Gastrocnemius medialis (tissue), 4 donors: Measurements from ENCODE around the gene SORBS2. TPM values are rescaled to one million over a fixed set of nuclear protein-coding genes. Genes with fewer than 3 reads are reported as not detected.

Source experiments
- ATAC-seq, 2 donors: fragments of 150-250 bp; one replicate each; pipeline ENCODE4 v1.9.1; 2016
- DNase-seq, 2 donors: peaks; one replicate each; pipeline ENCODE4 v3.0.0-alpha.2; 2019
- H3K27ac ChIP-seq, 4 donors: fragments of 200-600 bp; sonication (generic); 1 replicate in 1 of 4; 2 replicates in 3 of 4; pipeline ENCODE4 v1.5.1; 2016 to 2018; ENCODE audit warnings: mild to moderate bottlenecking in 2 of 4, moderate library complexity in 1 of 4
- H3K27me3 ChIP-seq, 3 donors: fragments of 200-600 bp; sonication (generic) in 2 of 3; 1 replicate in 1 of 3; 2 replicates in 2 of 3; pipeline versions ENCODE4 v1.5.1 to v1.6.0; 2016 to 2019; ENCODE audit warnings: mild to moderate bottlenecking in 1 of 3, moderate library complexity in 1 of 3
- H3K36me3 ChIP-seq, 2 donors: fragments of 200-600 bp; sonication (generic) in 1 of 2; one replicate each; pipeline ENCODE4 v1.5.1; 2017 to 2018
- H3K4me1 ChIP-seq, 2 donors: fragments of 200-600 bp; sonication (generic) in 1 of 2; one replicate each; pipeline ENCODE4 v1.5.1; 2016 to 2017; ENCODE audit warnings: mild to moderate bottlenecking in 2 of 2
- H3K4me3 ChIP-seq, 4 donors: fragments of 200-600 bp; sonication (generic) in 3 of 4; 1 replicate in 1 of 4; 2 replicates in 3 of 4; pipeline ENCODE4 v1.5.1; 2016 to 2019; ENCODE audit warnings: mild to moderate bottlenecking in 2 of 4
- H3K9me3 ChIP-seq, 3 donors: fragments of 200-600 bp; sonication (generic) in 2 of 3; 1 replicate in 1 of 3; 2 replicates in 2 of 3; pipeline ENCODE4 v1.5.1; 2016 to 2019
- POLR2A ChIP-seq, 2 donors: fragments of 450-650 bp; IDR thresholded peaks; one replicate each; pipeline ENCODE4 v1.6.1; 2017; ENCODE audit warnings: antibody characterized with exemption in 2 of 2, mild to moderate bottlenecking in 2 of 2, moderate library complexity in 2 of 2
- in situ Hi-C, 4 donors: fragments of 200-750 bp; cut with MboI; loops; one replicate each; pipeline versions ENCODE4 v1.15.0 to v1.8.0; 2017; ENCODE audit warnings: low sequenced_read_pairs in 4 of 4
- intact Hi-C: fragments of 100-400 bp; cut with DNase I; formaldehyde crosslinking; loops from one replicate; pipeline ENCODE4 v1.15.1; 2023; ENCODE audit warnings: low total_unique reads
- total RNA-seq, 4 donors: library from RNA; depleted of rRNA; stranded (reverse); fragments of >200 nt; gene quantifications; one replicate each; pipeline versions ENCODE4 v1.1.0 to v1.2.3, GENCODE V29; 2016
- TF ChIP-seq, protein P1 (sequence below), 5 experiments: fragments of 450-650 bp in 3 of 5; fragments of 200-600 bp in 2 of 5; sonication (generic) in 2 of 5; IDR thresholded peaks in 4 of 5; conservative IDR thresholded peaks in 1 of 5; 1 replicate in 4 of 5; 2 replicates in 1 of 5; pipeline ENCODE4 v1.5.1; 2016 to 2019; ENCODE audit warnings: antibody characterized with exemption in 5 of 5, mild to moderate bottlenecking in 3 of 5, moderate library complexity in 3 of 5

SORBS2 gene
- total RNA-seq, 4 donors from 2014 or later = 15.3 to 64.5 (median 17.4) TPM

DNA sequence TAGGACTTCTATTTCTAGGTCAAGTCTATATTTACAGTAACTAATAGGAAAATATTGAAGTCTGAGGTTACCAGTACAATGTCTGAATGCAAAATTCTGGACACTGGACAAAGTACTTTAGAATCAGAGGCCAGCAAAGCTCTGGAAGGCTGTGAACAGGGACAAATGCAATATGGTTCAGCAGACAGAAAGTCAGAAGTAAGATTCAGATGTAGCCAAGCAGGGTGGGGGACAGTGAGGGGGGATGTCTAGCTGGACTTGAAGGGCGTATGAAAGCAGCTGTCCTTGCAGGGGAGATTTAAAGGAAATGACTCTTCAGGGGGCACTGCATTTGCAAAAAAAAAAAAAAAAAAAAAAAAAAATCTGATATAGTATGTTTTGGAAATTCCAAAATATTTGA, 2.9 kb downstream of the SORBS2 start:
- Histone ChIP-seq H3K9me3 (no peaks in the 10 kb centered on the region), H3K27me3 (peaks cover 0 to 4% (median 0%) of the 10 kb centered on the region in 3 donors), H3K4me1 (no peaks in the 10 kb centered on the region), H3K4me3 (no peak overlapping the region), H3K36me3 (no peaks in the 10 kb centered on the region), H3K27ac (no peak overlapping the region)
- DNase-seq (no peak), ATAC-seq (no peak)
- in situ Hi-C loops = no loop called here
- intact Hi-C loops = no loop called here
- no peak for TF ChIP-seq POLR2A (IDR thresholded peaks at IDR 0.05)
- TF ChIP-seq, protein P1, sequence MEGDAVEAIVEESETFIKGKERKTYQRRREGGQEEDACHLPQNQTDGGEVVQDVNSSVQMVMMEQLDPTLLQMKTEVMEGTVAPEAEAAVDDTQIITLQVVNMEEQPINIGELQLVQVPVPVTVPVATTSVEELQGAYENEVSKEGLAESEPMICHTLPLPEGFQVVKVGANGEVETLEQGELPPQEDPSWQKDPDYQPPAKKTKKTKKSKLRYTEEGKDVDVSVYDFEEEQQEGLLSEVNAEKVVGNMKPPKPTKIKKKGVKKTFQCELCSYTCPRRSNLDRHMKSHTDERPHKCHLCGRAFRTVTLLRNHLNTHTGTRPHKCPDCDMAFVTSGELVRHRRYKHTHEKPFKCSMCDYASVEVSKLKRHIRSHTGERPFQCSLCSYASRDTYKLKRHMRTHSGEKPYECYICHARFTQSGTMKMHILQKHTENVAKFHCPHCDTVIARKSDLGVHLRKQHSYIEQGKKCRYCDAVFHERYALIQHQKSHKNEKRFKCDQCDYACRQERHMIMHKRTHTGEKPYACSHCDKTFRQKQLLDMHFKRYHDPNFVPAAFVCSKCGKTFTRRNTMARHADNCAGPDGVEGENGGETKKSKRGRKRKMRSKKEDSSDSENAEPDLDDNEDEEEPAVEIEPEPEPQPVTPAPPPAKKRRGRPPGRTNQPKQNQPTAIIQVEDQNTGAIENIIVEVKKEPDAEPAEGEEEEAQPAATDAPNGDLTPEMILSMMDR (IDR thresholded peaks at IDR 0.05 in 4 of 5, conservative IDR thresholded peaks at IDR 0.05 in 1 of 5) = no peak

DNA sequence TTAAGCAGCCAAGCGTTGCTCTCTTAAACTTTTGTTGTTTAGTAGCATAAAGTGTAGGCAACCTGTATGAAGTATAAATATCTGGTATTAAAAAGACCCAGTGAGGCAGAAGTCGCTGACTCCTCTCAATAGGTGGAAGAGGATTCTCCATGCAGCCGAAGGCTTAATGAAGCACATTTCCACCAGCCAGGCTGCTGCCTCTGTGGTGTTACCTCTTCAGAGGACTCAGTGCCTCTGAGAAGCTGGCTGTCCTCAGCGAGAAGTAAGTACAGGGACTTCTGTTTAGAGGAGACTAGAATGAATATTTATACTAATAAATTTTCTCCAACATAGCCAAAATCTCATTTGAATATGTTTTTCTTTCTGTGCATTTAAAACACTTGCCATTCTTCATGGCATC, 6.0 kb downstream of the SORBS2 start:
- Histone ChIP-seq H3K4me3 (no peak overlapping the region), H3K27me3 (no peaks in the 10 kb centered on the region), H3K27ac (no peak overlapping the region), H3K36me3 (no peaks in the 10 kb centered on the region), H3K4me1 (no peaks in the 10 kb centered on the region), H3K9me3 (no peaks in the 10 kb centered on the region)
- intact Hi-C loops (no loop called here), in situ Hi-C loops (no loop called here)
- no peak for ATAC-seq
- TF ChIP-seq, protein P1 (IDR thresholded peaks at IDR 0.05 in 4 of 5, conservative IDR thresholded peaks at IDR 0.05 in 1 of 5) = no peak
- no peak for TF ChIP-seq POLR2A (IDR thresholded peaks at IDR 0.05)
- DNase-seq = no peak

- no peak for DNase-seq
- intact Hi-C loops (no loop called here), in situ Hi-C loops (no loop called here)
- Histone ChIP-seq H3K27me3 (no peaks in the 10 kb centered on the region), H3K36me3 (no peaks in the 10 kb centered on the region), H3K4me3 (no peak overlapping the region), H3K4me1 (no peaks in the 10 kb centered on the region), H3K9me3 (no peaks in the 10 kb centered on the region), H3K27ac (no peak overlapping the region)
- TF ChIP-seq, protein P1 (IDR thresholded peaks at IDR 0.05 in 4 of 5, conservative IDR thresholded peaks at IDR 0.05 in 1 of 5) = no peak
- TF ChIP-seq POLR2A (IDR thresholded peaks at IDR 0.05) = no peak
- no peak for ATAC-seq
These were observed 6.7 kb downstream of the SORBS2 start for GRCh38 chr4:185805262-185805802.

DNA sequence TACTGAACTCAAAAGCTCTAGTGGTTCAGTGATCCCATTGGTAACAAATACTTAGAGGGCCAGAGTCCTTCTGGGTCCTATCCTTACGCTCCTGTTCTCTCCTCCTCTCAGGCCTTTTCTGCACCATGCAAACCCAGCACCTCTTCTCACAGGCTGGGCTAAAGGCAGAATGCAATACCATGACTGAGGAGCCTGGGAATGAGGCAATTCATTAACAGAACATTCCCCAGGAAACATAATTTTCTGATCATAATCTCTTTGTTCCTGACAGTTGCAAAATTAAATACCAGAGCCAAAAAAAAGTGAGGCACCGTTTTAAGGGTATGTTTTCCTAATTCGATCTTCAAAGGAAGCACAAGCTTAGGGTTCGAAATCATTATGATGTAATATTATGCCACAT, 9.0 kb downstream of the SORBS2 start:
- in situ Hi-C loops (no loop called here), intact Hi-C loops (no loop called here)
- DNase-seq (no peak), ATAC-seq (no peak)
- Histone ChIP-seq H3K4me1 (no peaks in the 10 kb centered on the region), H3K27ac (no peak overlapping the region), H3K36me3 (no peaks in the 10 kb centered on the region), H3K27me3 (no peaks in the 10 kb centered on the region), H3K9me3 (no peaks in the 10 kb centered on the region), H3K4me3 (no peak overlapping the region)
- TF ChIP-seq, protein P1 (IDR thresholded peaks at IDR 0.05 in 4 of 5, conservative IDR thresholded peaks at IDR 0.05 in 1 of 5) = no peak
- TF ChIP-seq POLR2A (IDR thresholded peaks at IDR 0.05) = no peak

GRCh38 chr4:185801471-185801870, 10.5 kb downstream of the SORBS2 start:
- Histone ChIP-seq H3K4me1 (no peaks in the 10 kb centered on the region), H3K27ac (no peak overlapping the region)

More at GRCh38 chr4:185801471-185801870, 10.5 kb downstream of the SORBS2 start:
- Histone ChIP-seq H3K27me3 (no peaks in the 10 kb centered on the region), H3K9me3 (no peaks in the 10 kb centered on the region), H3K36me3 (no peaks in the 10 kb centered on the region), H3K4me3 (no peak overlapping the region)
- TF ChIP-seq POLR2A (IDR thresholded peaks at IDR 0.05) = no peak
- TF ChIP-seq, protein P1 (IDR thresholded peaks at IDR 0.05 in 4 of 5, conservative IDR thresholded peaks at IDR 0.05 in 1 of 5) = no peak
- in situ Hi-C loops (no loop called here), intact Hi-C loops (no loop called here)
- ATAC-seq = no peak
- DNase-seq = no peak
